GM19238 (cell line): ENCODE results near the gene HMCN1.
A peak's percentile ranks its signal among the peaks of the same experiment; 100 is the strongest.

Source experiments
- DNase-seq: peaks from one replicate; pipeline ENCODE4 v3.0.0; 2011; ENCODE audit warnings: low spot score; ENCODE audit not compliant: insufficient read length

HMCN1 gene

GRCh38 chr1:186076006-186076405, 341.8 kb downstream of the HMCN1 start:
- no peak for DNase-seq

GRCh38 chr1:186078245-186078644, 344.1 kb downstream of the HMCN1 start:
- DNase-seq: peak; percentile 9

DNA sequence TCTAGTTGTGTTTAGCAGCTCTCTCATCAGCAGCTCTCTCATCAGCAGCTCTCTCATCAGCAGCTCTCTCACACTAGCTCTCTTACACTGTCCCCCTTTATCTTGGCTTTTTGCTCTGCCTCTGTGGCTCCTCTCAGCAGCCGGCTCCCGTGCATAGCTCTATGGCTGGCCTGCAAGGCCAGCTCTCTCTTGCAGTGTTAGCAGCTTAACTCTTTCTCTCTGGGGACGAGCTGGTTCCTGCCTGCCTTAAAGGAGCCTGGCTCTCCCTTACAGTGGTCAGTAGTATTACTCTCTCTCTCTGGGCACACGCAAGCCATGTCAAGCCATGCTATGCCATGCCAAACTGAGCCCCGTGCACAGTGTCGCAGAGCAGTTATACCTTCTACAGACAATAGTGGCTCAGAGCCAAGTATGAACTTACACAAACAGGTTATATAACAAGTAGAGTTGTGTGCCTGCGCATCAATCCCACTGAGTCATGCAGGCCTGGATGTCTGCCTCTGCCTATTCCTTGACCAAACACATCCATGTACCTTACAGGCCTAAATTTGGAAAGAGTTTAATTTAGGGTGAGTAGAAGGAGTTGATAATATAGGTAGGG, 345.0 kb downstream of the HMCN1 start:
- DNase-seq: no peak

DNA sequence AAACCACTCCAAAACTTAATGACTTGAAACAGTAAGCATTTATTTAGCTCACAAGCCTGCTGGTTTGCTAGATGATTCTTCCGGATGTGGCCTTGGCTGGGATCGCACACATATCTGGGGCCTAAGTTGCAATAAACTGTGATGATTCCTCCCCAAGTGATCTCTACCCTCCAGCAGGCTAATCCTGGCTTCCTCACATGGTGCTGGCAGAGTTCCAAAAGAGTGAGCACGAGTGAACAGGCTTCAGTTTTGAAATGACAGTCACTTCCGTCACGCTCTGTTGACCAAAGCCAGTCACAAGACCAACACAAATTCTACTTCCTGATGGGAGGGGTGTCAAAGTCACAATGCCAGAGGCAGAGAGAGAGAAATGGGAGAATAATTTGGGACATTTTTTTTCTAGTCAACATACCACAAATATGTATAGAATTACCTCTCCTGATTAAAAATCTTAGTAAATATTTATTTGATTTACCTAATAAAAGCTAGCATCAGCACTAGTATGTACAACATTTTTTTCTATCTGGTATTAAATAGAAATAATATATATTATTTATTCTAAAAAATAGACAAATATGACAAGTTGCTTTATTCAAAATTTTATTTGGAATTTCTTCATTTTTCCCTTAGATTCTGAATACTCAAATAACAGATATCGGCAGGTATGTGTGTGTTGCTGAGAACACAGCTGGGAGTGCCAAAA, 348.2 kb downstream of the HMCN1 start:
- DNase-seq: peak; percentile 15

DNA sequence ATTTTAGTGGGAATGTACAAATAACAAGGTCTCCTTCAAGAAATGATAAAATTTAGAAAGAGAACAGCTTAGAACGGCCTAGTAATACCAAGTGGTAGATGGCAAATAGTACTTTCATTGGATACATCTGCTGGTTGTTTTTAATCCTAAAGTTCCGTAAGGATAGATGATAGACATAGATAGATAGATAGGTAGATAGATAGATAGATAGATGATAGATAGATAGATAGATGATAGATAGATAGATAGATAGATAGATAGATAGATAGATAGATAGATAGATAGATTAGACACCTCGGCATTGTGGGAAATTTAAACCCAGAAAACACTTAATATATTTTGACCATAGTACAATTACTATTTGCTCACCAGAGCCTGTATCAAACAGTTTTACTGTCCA, 352.4 kb downstream of the HMCN1 start:
- DNase-seq: no peak

DNA sequence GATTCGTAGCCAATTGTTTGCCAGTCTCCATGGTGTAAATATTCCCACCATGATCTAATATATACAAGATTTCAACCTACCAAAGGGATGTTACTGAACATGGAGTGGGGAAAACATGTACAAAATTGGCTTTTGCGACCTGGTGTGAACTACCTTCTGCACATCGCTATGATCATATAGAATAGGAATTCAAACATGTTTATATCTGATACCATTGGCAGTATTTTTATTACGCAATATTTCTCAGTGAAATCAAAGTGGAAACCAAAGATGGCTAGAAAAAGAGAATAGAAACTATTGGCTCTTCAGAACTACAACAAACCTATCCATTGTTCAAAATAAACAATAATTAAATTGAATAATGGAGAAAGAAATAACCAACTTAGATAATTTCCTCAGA, 355.7 kb downstream of the HMCN1 start:
- DNase-seq: no peak

GRCh38 chr1:186091222-186091720, 357.1 kb downstream of the HMCN1 start:
- no peak for DNase-seq

GRCh38 chr1:186093437-186093836, 359.2 kb downstream of the HMCN1 start:
- no peak for DNase-seq

- no peak for DNase-seq
These were observed 360.0 kb downstream of the HMCN1 start for GRCh38 chr1:186094172-186094571.

DNA sequence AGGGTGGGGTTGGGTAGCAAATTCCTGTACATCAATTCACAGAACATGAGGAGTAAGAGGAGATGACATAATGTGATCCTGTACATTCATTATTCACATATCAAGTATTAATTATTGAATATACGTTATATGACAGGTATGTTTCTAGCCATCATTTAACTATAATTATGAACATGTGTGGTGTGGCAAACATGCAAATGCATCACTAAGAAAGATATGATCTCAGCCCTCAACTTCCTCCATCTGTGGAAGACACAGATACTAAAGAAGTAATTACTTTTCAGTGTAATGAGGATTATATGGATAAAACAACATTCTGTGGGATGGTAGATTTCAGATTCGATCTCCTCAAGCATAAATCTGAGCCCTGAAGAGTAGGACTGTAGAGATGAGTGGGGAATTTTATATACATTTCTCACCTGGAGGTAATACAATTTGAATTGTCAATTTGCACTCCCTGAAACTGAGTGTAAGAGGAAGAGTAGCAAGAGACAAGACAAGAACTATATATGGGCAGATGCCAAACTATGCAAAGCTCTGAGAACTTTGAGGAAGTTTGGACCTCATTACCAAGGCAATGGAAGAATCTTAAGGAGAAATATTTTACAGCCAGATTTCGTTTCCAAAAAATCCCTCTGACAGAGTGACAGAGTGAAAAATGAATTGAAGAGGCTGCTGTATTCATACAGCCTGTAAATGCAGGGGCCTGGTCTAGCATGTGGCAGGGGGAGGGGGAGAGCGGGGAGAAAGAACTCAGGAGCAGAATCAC, 365.3 kb downstream of the HMCN1 start:
- DNase-seq: no peak

- no peak for DNase-seq
These were observed 367.9 kb downstream of the HMCN1 start for GRCh38 chr1:186102107-186102506.

- no peak for DNase-seq
These were observed 368.5 kb downstream of the HMCN1 start for GRCh38 chr1:186102547-186103148.

- DNase-seq: no peak
These were observed 370.3 kb downstream of the HMCN1 start for GRCh38 chr1:186104459-186104858.

- no peak for DNase-seq
These were observed 378.1 kb downstream of the HMCN1 start for GRCh38 chr1:186112280-186112679.

DNA sequence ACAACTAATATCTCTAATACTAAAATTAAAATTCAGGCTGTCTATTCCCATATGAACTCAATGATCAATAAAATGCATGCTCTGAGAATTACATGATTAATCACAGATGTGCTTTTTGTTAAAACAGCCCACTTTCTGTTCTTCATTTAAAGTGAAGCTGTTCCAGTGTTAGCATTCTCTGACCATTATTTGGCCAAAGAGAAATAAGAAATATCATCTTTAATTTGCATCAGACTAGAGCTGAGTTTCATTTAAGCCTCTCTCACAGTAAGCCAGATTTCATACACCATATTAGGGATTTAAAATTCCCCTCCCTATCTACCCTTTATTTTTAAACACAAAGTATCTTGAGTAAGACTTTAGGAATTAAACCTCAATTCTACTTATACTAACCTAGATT, 379.3 kb downstream of the HMCN1 start:
- DNase-seq: no peak

DNA sequence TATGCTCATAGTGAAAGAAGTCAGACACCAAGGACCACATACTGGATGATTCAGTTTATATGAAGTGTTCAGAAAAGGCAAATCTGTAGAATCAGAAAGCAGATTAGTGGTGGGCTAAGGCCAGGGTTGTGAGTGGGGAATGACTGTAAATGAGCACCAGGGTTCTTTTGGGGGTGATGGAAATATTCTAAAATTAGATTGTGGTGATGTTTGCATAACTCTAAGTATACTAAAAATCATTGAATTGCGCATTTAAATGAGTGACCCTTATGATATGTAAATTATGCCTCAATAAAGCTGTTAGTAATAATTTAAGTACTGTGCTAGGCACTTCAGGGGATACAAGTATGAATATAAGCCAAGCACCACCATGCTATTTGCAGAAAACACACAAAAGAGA, 384.5 kb downstream of the HMCN1 start:
- no peak for DNase-seq

DNA sequence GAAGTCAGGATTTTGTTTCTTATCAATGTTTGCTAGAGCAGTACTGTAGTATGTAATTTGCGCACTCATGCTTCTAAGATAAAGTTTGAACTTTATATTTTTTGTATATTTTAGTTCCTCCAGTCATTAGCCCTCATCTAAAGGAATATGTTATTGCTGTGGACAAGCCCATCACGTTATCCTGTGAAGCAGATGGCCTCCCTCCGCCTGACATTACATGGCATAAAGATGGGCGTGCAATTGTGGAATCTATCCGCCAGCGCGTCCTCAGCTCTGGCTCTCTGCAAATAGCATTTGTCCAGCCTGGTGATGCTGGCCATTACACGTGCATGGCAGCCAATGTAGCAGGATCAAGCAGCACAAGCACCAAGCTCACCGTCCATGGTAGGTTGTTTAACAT, 388.6 kb downstream of the HMCN1 start:
- no peak for DNase-seq

- no peak for DNase-seq
These were observed 390.8 kb downstream of the HMCN1 start for GRCh38 chr1:186125035-186125434.

DNA sequence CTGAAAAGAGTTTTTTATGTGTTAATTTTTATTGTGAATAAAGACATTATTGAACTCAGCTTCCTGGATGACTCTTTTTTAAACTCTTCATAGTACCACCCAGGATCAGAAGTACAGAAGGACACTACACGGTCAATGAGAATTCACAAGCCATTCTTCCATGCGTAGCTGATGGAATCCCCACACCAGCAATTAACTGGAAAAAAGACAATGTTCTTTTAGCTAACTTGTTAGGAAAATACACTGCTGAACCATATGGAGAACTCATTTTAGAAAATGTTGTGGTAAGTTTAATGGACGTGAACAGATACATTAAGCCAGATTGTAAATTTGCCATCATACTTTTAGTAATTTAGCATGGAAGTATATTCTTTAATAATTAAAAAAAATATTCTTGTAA, 391.3 kb downstream of the HMCN1 start:
- no peak for DNase-seq

- no peak for DNase-seq
These were observed 395.6 kb downstream of the HMCN1 start for GRCh38 chr1:186129758-186130157.

GRCh38 chr1:186139115-186139514, 404.9 kb downstream of the HMCN1 start:
- DNase-seq: no peak

DNA sequence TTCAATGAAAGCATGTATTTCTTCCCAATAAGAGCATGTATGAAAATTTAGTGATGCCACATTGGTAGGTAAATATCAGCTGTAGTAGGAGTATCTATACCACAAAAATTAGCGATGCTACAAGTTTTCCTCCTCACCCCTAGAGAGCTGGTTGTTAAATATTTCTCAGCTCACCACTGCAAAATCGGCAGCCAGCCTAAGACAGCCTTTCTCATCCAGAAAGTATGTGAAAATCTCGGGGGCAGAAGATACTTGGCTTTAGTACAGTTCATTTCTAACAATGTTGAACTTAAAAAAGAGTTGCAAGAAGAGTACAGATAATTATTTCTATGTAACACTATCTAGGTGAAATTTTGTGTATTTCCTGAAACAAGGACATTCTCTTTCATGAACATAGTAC, 405.5 kb downstream of the HMCN1 start:
- no peak for DNase-seq
